ENCODE data around the gene QPCT. TPM values are rescaled to one million over a fixed set of nuclear protein-coding genes. Genes with fewer than 3 reads are reported as not detected.

The QPCT gene
- total and polyA plus RNA-seq, 2 experiments from 2014 or later = 13.2 TPM

DNA sequence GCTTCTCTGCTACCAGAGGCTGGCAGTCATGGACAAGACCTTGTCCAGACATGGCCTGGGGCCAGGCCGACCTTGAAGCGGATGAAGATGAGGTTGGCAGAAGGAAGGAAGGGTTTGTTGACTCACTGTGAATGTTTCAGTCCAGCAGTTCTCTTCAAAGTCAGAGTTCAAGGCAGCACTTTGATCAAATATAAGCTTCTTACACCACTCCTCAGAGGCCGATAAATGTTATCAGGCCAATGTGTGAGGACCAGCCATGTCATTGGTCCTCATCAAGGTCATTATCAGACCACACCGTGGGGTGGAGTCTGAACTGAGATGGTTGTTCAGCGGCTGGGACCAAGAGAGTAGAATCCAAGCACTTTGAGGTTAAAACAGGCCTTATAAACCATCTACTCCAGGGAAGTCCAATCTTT lies 35.5 kb downstream of the QPCT start:
- Histone ChIP-seq H2AFZ (no peak overlapping the region), H3K4me2 (no peak overlapping the region)

More for the DNA sequence above, 35.5 kb downstream of the QPCT start:
- Mint-ChIP-seq H3K36me3 (ENCODE audit: low read depth) (no peaks in the 10 kb centered on the region), H3K4me1 (0 out of 3 replicates have a peak, but pooled peaks cover 2% of the 10 kb centered on the region), H3K27me3 (ENCODE audit: insufficient read depth, low read depth, poor library complexity) (no peaks in the 10 kb centered on the region), H3K27ac (no peak overlapping the region), H3K4me3 (no peak overlapping the region), H3K9me3 (no peaks in the 10 kb centered on the region)
- no peaks in the 10 kb centered on the region for H4K20me1 ChIP-seq (replicated peaks; ENCODE audit: insufficient read depth)
- H3K27ac ChIP-seq (ENCODE audit: low read depth) = no peak overlapping the region
- no peaks in the 10 kb centered on the region for H3F3A ChIP-seq (replicated peaks; ENCODE audit: low read depth)
- H3K4me1 ChIP-seq (ENCODE audit: insufficient read depth) = no peaks in the 10 kb centered on the region
- TF ChIP-seq ZNF331 (CRISPR knock-in tag; IDR thresholded peaks at IDR 0.05; ENCODE audit: low read depth) = no peak
- no peak for TF ChIP-seq EZH2 (IDR thresholded peaks at IDR 0.05; ENCODE audit: low read depth, unreplicated experiment)
- no peak for TF ChIP-seq JUNB (IDR thresholded peaks at IDR 0.05; ENCODE audit: unreplicated experiment)
- TF ChIP-seq POLR2AphosphoS5 (IDR thresholded peaks at IDR 0.05; ENCODE audit: low read depth) = no peak
- TF ChIP-seq NANOG (IDR thresholded peaks at IDR 0.05; ENCODE audit: borderline replicate concordance) = no peak
- no peak for TF ChIP-seq EZH2phosphoT487 (IDR thresholded peaks at IDR 0.05; ENCODE audit: unreplicated experiment)
- TF ChIP-seq CREB1 (CRISPR knock-in tag; IDR thresholded peaks at IDR 0.05; ENCODE audit: low read depth) = no peak
- TF ChIP-seq, protein P1, sequence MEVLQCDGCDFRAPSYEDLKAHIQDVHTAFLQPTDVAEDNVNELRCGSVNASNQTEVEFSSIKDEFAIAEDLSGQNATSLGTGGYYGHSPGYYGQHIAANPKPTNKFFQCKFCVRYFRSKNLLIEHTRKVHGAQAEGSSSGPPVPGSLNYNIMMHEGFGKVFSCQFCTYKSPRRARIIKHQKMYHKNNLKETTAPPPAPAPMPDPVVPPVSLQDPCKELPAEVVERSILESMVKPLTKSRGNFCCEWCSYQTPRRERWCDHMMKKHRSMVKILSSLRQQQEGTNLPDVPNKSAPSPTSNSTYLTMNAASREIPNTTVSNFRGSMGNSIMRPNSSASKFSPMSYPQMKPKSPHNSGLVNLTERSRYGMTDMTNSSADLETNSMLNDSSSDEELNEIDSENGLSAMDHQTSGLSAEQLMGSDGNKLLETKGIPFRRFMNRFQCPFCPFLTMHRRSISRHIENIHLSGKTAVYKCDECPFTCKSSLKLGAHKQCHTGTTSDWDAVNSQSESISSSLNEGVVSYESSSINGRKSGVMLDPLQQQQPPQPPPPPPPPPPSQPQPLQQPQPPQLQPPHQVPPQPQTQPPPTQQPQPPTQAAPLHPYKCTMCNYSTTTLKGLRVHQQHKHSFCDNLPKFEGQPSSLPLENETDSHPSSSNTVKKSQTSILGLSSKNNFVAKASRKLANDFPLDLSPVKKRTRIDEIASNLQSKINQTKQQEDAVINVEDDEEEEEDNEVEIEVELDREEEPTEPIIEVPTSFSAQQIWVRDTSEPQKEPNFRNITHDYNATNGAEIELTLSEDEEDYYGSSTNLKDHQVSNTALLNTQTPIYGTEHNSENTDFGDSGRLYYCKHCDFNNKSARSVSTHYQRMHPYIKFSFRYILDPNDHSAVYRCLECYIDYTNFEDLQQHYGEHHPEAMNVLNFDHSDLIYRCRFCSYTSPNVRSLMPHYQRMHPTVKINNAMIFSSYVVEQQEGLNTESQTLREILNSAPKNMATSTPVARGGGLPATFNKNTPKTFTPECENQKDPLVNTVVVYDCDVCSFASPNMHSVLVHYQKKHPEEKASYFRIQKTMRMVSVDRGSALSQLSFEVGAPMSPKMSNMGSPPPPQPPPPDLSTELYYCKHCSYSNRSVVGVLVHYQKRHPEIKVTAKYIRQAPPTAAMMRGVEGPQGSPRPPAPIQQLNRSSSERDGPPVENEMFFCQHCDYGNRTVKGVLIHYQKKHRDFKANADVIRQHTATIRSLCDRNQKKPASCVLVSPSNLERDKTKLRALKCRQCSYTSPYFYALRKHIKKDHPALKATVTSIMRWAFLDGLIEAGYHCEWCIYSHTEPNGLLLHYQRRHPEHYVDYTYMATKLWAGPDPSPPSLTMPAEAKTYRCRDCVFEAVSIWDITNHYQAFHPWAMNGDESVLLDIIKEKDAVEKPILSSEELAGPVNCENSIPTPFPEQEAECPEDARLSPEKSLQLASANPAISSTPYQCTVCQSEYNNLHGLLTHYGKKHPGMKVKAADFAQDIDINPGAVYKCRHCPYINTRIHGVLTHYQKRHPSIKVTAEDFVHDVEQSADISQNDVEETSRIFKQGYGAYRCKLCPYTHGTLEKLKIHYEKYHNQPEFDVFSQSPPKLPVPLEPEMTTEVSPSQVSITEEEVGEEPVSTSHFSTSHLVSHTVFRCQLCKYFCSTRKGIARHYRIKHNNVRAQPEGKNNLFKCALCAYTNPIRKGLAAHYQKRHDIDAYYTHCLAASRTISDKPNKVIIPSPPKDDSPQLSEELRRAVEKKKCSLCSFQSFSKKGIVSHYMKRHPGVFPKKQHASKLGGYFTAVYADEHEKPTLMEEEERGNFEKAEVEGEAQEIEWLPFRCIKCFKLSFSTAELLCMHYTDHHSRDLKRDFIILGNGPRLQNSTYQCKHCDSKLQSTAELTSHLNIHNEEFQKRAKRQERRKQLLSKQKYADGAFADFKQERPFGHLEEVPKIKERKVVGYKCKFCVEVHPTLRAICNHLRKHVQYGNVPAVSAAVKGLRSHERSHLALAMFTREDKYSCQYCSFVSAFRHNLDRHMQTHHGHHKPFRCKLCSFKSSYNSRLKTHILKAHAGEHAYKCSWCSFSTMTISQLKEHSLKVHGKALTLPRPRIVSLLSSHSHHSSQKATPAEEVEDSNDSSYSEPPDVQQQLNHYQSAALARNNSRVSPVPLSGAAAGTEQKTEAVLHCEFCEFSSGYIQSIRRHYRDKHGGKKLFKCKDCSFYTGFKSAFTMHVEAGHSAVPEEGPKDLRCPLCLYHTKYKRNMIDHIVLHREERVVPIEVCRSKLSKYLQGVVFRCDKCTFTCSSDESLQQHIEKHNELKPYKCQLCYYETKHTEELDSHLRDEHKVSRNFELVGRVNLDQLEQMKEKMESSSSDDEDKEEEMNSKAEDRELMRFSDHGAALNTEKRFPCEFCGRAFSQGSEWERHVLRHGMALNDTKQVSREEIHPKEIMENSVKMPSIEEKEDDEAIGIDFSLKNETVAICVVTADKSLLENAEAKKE (CRISPR knock-in tag; IDR thresholded peaks at IDR 0.05) = no peak
- no peak for TF ChIP-seq STAT1 (IDR thresholded peaks at IDR 0.05; ENCODE audit: unreplicated experiment)
- TF ChIP-seq ZNF114 (CRISPR knock-in tag; IDR thresholded peaks at IDR 0.05) = no peak
- TF ChIP-seq, protein P2, sequence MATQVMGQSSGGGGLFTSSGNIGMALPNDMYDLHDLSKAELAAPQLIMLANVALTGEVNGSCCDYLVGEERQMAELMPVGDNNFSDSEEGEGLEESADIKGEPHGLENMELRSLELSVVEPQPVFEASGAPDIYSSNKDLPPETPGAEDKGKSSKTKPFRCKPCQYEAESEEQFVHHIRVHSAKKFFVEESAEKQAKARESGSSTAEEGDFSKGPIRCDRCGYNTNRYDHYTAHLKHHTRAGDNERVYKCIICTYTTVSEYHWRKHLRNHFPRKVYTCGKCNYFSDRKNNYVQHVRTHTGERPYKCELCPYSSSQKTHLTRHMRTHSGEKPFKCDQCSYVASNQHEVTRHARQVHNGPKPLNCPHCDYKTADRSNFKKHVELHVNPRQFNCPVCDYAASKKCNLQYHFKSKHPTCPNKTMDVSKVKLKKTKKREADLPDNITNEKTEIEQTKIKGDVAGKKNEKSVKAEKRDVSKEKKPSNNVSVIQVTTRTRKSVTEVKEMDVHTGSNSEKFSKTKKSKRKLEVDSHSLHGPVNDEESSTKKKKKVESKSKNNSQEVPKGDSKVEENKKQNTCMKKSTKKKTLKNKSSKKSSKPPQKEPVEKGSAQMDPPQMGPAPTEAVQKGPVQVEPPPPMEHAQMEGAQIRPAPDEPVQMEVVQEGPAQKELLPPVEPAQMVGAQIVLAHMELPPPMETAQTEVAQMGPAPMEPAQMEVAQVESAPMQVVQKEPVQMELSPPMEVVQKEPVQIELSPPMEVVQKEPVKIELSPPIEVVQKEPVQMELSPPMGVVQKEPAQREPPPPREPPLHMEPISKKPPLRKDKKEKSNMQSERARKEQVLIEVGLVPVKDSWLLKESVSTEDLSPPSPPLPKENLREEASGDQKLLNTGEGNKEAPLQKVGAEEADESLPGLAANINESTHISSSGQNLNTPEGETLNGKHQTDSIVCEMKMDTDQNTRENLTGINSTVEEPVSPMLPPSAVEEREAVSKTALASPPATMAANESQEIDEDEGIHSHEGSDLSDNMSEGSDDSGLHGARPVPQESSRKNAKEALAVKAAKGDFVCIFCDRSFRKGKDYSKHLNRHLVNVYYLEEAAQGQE (IDR thresholded peaks at IDR 0.05; ENCODE audit: unreplicated experiment) = no peak
- no peak for TF ChIP-seq CTCF (conservative IDR thresholded peaks at IDR 0.05; ENCODE audit: low read depth in 2 of 2)
- TF ChIP-seq, protein P3, sequence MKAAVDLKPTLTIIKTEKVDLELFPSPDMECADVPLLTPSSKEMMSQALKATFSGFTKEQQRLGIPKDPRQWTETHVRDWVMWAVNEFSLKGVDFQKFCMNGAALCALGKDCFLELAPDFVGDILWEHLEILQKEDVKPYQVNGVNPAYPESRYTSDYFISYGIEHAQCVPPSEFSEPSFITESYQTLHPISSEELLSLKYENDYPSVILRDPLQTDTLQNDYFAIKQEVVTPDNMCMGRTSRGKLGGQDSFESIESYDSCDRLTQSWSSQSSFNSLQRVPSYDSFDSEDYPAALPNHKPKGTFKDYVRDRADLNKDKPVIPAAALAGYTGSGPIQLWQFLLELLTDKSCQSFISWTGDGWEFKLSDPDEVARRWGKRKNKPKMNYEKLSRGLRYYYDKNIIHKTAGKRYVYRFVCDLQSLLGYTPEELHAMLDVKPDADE (IDR thresholded peaks at IDR 0.05) = no peak
- no peak overlapping the region for H3K4me3 ChIP-seq
- no peaks in the 10 kb centered on the region for H3K36me3 ChIP-seq (ENCODE audit: insufficient read depth)
- DNase-seq (ENCODE audit: low spot score) (no peak), ATAC-seq (no peak)
- peaks cover 16% of the 10 kb centered on the region for H3K9me2 ChIP-seq (ENCODE audit: insufficient read depth)
- H3K79me2 ChIP-seq (replicated peaks; ENCODE audit: insufficient read depth) = no peaks in the 10 kb centered on the region
- H3K27me3 ChIP-seq (ENCODE audit: insufficient read depth) = no peaks in the 10 kb centered on the region

All from GM23338 (cell line).